ENCODE data around the gene NHERF2.
A peak's percentile ranks its signal among the peaks of the same experiment; 100 is the strongest.

Gene NHERF2

GRCh38 chr16:2026461-2027023 lies at the start of gene NHERF2:
NHERF2 (plus strand) TSS chr16:2026902; CDS start chr16:2027006, 104 bp downstream.
- no peak for DNase-seq

- no peak for DNase-seq
These were observed 49.5 kb upstream of the NHERF2 start for GRCh38 chr16:1976951-1977874.

- no peak for DNase-seq
These were observed 48.8 kb upstream of the NHERF2 start for GRCh38 chr16:1977875-1978268.

GRCh38 chr16:1978476-1979120 lies 48.1 kb upstream of the NHERF2 start:
- DNase-seq = no peak

- DNase-seq = peak; percentile 87
These were observed 47.3 kb upstream of the NHERF2 start for GRCh38 chr16:1979271-1980029.

GRCh38 chr16:1980030-1980769 lies 46.5 kb upstream of the NHERF2 start:
- peak; percentile 61 for DNase-seq

- DNase-seq = no peak
These were observed 46.0 kb upstream of the NHERF2 start for GRCh38 chr16:1980770-1981087.

GRCh38 chr16:1981398-1981836 lies 45.3 kb upstream of the NHERF2 start, which contains the start of gene NOXO1:
NOXO1 (minus strand) TSS chr16:1981469; CDS start chr16:1981179, 290 bp downstream.
- DNase-seq = no peak

- no peak for DNase-seq
These were observed 44.7 kb upstream of the NHERF2 start for GRCh38 chr16:1982013-1982433.

GRCh38 chr16:1982991-1983543 lies 43.6 kb upstream of the NHERF2 start:
- DNase-seq = no peak

- peak; percentile 92 for DNase-seq
These were observed 43.0 kb upstream of the NHERF2 start, which contains the start of gene GFER for GRCh38 chr16:1983544-1984346. GFER (plus strand) TSS chr16:1984193; CDS start chr16:1984219, 26 bp downstream.

GRCh38 chr16:1984347-1985225 lies 42.1 kb upstream of the NHERF2 start:
- no peak for DNase-seq

GRCh38 chr16:1985466-1986150 lies 41.1 kb upstream of the NHERF2 start:
- no peak for DNase-seq

GRCh38 chr16:1987198-1987597 lies 39.5 kb upstream of the NHERF2 start:
- no peak for DNase-seq

GRCh38 chr16:1989209-1990100 lies 37.2 kb upstream of the NHERF2 start, which contains the start of gene SYNGR3:
SYNGR3 (plus strand) TSS chr16:1989970; CDS start chr16:1990103, 133 bp downstream.
- DNase-seq = peak; percentile 39

GRCh38 chr16:1990101-1990350 lies 36.7 kb upstream of the NHERF2 start:
- DNase-seq = no peak

GRCh38 chr16:1990351-1991134 lies 36.2 kb upstream of the NHERF2 start:
- DNase-seq = peak; percentile 40

All from COR-L47 (cell line).